Esophagus (tissue), 2 donors: ENCODE data around the gene NPTXR. TPM values are rescaled to one million over a fixed set of nuclear protein-coding genes. Genes with fewer than 3 reads are reported as not detected.
"Not testable (repeated sequence)": the region's sequence is repeated elsewhere in the genome, so short reads cannot be mapped to it uniquely, and the experiment has no call there.

ENCODE experiments used
- H3K27ac ChIP-seq, 2 donors: one replicate each; pipeline ENCODE4 v1.5.1; 2013; ENCODE audit warnings: low read depth in 2 of 2, mild to moderate bottlenecking in 2 of 2, inconsistent platforms in 1 of 2, low read length in 1 of 2, moderate library complexity in 1 of 2
- H3K27me3 ChIP-seq, 2 donors: one replicate each; pipeline ENCODE4 v1.6.1; 2013; ENCODE audit warnings: low read length in 2 of 2, control low read depth in 1 of 2, mild to moderate bottlenecking in 1 of 2; ENCODE audit not compliant: insufficient read depth in 2 of 2, control insufficient read depth in 1 of 2
- H3K36me3 ChIP-seq, 2 donors: one replicate each; pipeline ENCODE4 v1.6.1; 2013; ENCODE audit warnings: low read length in 1 of 2; ENCODE audit not compliant: control insufficient read depth in 2 of 2, insufficient read depth in 2 of 2
- H3K4me1 ChIP-seq, 2 donors: one replicate each; pipeline ENCODE4 v1.6.1; 2013; ENCODE audit warnings: low read length in 1 of 2; ENCODE audit not compliant: control insufficient read depth in 2 of 2, insufficient read depth in 2 of 2
- H3K4me3 ChIP-seq, 2 donors: one replicate each; pipeline ENCODE4 v1.5.1; 2013; ENCODE audit warnings: low read length in 2 of 2, mild to moderate bottlenecking in 2 of 2, low read depth in 1 of 2, moderate library complexity in 1 of 2
- H3K9me3 ChIP-seq, 2 donors: one replicate each; pipeline ENCODE4 v1.6.1; 2013; ENCODE audit warnings: mild to moderate bottlenecking in 2 of 2, low read depth in 1 of 2, low read length in 1 of 2, moderate library complexity in 1 of 2; ENCODE audit not compliant: control insufficient read depth in 2 of 2, insufficient read depth in 1 of 2
- WGBS, 2 donors: extraction: QIAGEN DNeasy Blood & Tissue Kit; methylation state at CpG; one replicate each; pipeline ENCODE4 v1.1.7; 2013; 5-methylcytosine and 5-hydroxymethylcytosine counted together
- polyA plus RNA-seq, 2 donors: library from polyadenylated mRNA; stranded (reverse); fragments of 200-250 nt; gene quantifications; one replicate each; pipeline ENCODE4 v1.2.3, GENCODE V29; 2013
- donor health status: healthy with polysubstance abuse.
- donor health status: Bipolar disorder and iron deficiency.

NPTXR gene
- polyA plus RNA-seq, 2 donors = 0.28 to 0.73 TPM

GRCh38 chr22:38854476-38854875 is 10.6 kb upstream of the NPTXR start:
- H3K27ac ChIP-seq, H3K4me3 ChIP-seq, H3K4me1 ChIP-seq, H3K27me3 ChIP-seq, H3K9me3 ChIP-seq, H3K36me3 ChIP-seq: not testable (repeated sequence)
- WGBS, 2 donors = 83 to 95% methylated on average over 7 of the region's 7 CpGs

GRCh38 chr22:38853883-38854282 is 10.1 kb upstream of the NPTXR start:
- H3K27me3 ChIP-seq, H3K36me3 ChIP-seq, H3K9me3 ChIP-seq, H3K4me3 ChIP-seq, H3K27ac ChIP-seq, H3K4me1 ChIP-seq: not testable (repeated sequence)
- WGBS, 2 donors = 73 to 79% methylated on average over 5 of the region's 5 CpGs

DNA sequence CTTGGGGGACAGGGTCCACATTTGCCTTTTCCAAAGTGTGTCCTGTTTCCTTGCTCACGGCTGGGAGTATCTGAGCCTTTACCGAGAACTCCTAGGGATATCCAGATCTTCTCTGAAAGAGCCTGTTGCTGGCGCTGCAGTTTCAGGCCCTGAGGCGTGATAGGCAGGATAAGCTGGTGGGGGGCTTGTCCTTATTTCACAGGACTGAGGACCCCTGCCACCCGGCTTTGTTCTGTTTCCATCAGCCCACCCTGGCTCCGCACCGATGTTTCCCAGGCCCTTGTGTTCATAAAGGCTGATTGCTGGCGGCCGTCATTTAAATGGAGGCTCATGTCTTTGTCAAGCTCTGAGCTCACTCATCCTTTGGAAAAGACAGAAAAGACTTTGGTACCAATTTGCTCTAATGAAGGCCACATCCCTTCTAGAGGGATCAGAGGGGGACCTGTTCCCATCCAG is 9.4 kb upstream of the NPTXR start:
- H3K27me3 ChIP-seq = no peaks in the 10 kb centered on the region

DNA sequence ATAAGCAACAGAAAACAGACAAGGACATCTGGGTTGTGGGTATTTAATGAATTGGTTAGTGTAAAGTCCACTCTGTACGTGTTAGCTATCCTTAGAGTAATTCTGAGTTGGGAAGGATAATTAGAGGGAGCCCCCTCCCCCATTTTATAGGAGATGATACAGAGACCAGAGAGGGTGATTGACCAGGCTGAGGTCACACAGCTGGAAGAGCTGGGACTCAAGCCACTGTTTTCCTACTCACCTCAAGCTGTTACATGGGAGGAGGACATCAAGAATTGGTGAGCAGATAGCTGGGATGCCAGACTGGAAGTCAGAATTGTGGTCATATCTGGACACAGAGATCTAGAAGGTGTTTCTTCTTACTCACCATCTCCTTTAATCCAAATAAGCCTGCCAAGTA is 8.7 kb upstream of the NPTXR start:
- H3K4me3 ChIP-seq = no peak overlapping the region
- H3K4me1 ChIP-seq = no peaks in the 10 kb centered on the region
- WGBS, 2 donors = 87 to 90% methylated on average over 1 of the region's 1 CpG
- H3K9me3 ChIP-seq = no peaks in the 10 kb centered on the region
- H3K27me3 ChIP-seq = no peaks in the 10 kb centered on the region
- no peaks in the 10 kb centered on the region for H3K36me3 ChIP-seq
- no peak overlapping the region for H3K27ac ChIP-seq

More for the DNA sequence above, 9.4 kb upstream of the NPTXR start:
- Histone ChIP-seq H3K9me3 (no peaks in the 10 kb centered on the region), H3K27ac (no peak overlapping the region), H3K4me1 (no peaks in the 10 kb centered on the region), H3K36me3 (no peaks in the 10 kb centered on the region), H3K4me3 (no peak overlapping the region)
- WGBS, 2 donors = 69 to 73% methylated on average over 9 of the region's 9 CpGs

GRCh38 chr22:38850941-38851849 is 7.4 kb upstream of the NPTXR start:
- no peaks in the 10 kb centered on the region for H3K36me3 ChIP-seq
- H3K4me3 ChIP-seq = no peak overlapping the region
- 38 to 46% methylated on average over 15 of the region's 15 CpGs for WGBS, 2 donors
- H3K4me1 ChIP-seq = no peaks in the 10 kb centered on the region
- no peak overlapping the region for H3K27ac ChIP-seq
- no peaks in the 10 kb centered on the region for H3K9me3 ChIP-seq
- no peaks in the 10 kb centered on the region for H3K27me3 ChIP-seq

DNA sequence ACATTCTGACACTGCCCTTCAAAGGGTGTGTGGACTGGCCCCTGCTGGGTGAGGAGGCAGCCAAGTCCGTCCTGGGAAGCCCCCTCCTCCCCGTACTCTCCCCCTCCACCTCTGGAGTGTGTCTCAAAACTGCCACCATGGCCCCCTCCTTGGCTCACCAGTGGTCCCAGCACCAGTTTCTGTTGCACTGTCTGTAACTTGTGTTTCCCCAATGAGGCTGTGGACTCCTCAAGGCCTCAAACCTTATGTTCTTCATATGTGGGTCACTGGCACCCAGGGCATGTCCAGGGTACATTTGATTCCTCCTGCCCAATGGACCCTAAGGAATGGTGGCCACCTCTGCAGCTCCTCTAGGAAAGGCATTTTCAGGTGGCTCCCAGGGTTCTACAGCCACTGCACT is 6.6 kb upstream of the NPTXR start:
- H3K27me3 ChIP-seq = no peaks in the 10 kb centered on the region
- no peaks in the 10 kb centered on the region for H3K4me1 ChIP-seq
- H3K9me3 ChIP-seq = no peaks in the 10 kb centered on the region
- no peak overlapping the region for H3K27ac ChIP-seq
- H3K4me3 ChIP-seq = no peak overlapping the region
- WGBS, 2 donors = 67 to 73% methylated on average over 2 of the region's 2 CpGs
- H3K36me3 ChIP-seq = no peaks in the 10 kb centered on the region

- H3K9me3 ChIP-seq = no peaks in the 10 kb centered on the region
- H3K36me3 ChIP-seq = no peaks in the 10 kb centered on the region
- H3K27ac ChIP-seq = no peak overlapping the region
- no peaks in the 10 kb centered on the region for H3K4me1 ChIP-seq
- WGBS, 2 donors = 71 to 75% methylated on average over 6 of the region's 6 CpGs
- no peak overlapping the region for H3K4me3 ChIP-seq
- H3K27me3 ChIP-seq = no peaks in the 10 kb centered on the region
Observed at GRCh38 chr22:38849811-38850210, 6.0 kb upstream of the NPTXR start.

DNA sequence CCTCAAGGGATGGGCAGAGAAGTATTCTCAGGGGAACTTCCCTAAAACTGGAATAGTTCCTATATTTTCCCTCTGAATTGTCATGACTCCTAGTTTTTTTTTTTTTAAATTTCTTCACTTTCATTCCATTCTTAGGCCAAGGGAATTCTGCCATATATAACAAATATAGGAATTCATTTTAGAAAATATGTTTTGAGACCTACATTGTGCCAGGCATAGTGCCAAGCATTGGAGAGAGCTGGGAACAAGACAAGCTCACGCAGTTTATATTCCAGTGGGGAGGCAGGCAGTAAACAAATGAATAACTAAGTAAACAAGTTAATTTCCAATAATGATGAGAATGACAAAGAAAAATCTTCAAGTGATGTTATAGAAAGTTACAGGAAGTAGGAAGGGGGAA is 2.6 kb upstream of the NPTXR start:
- Histone ChIP-seq H3K27ac (no peak overlapping the region), H3K36me3 (no peaks in the 10 kb centered on the region), H3K4me3 (no peak overlapping the region), H3K4me1 (peaks cover 0 to 4% of the 10 kb centered on the region in 2 donors), H3K27me3 (peaks cover 0 to 7% of the 10 kb centered on the region in 2 donors), H3K9me3 (no peaks in the 10 kb centered on the region)
- 79 to 84% methylated on average over 1 of the region's 1 CpG for WGBS, 2 donors

DNA sequence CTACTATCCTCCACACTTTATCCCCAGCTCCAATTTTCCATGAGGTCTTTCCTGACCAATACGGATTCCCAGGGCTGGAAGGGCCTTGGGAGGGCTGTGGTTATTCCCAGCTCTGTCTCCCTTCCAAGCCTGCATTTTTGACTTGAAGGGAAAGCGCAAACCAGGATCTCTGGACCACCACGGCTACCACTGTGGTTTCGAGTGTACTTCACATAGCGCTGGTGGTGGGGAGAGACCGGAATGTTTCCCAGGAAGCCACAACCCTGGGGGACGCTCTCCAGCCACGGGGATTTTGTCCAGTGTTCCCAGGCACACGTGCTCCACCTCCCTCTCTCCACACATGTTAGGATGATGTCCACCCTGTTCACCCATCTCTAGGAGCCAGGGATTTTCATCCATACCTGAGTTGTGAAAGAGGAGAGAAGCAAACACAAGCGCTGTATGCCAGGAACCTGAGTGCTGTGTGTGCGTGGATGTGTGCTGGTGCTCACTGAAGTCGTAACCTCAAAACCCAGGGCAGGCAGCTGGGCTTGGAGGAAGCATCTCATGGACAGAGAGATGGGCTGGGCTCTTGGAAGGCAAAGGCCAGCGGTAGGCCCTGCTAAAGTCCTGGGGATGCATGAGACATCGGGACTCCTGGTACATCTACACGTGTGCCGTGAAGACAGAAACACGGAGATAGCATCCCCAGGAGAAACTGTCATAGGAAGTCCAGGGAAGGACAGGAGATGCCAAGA is 1.3 kb upstream of the NPTXR start:
- 67 to 71% methylated on average over 17 of the region's 17 CpGs for WGBS, 2 donors
- Histone ChIP-seq H3K4me1 (peaks cover 0 to 6% of the 10 kb centered on the region in 2 donors), H3K27ac (no peak overlapping the region), H3K4me3 (no peak overlapping the region), H3K27me3 (peaks cover 0 to 7% of the 10 kb centered on the region in 2 donors), H3K9me3 (no peaks in the 10 kb centered on the region), H3K36me3 (no peaks in the 10 kb centered on the region)
